Right renal cortex interstitium (tissue), 3 donors: ENCODE results near the gene LRRC40. TPM values are rescaled to one million over a fixed set of nuclear protein-coding genes. Genes with fewer than 3 reads are reported as not detected.
"Not testable (repeated sequence)": the region's sequence is repeated elsewhere in the genome, so short reads cannot be mapped to it uniquely, and the experiment has no call there.

Experiments
- DNase-seq, 3 donors: peaks; one replicate each; pipeline ENCODE4 v3.0.0-alpha.2; 2013; ENCODE audit warnings: low read depth in 3 of 3, low spot score in 2 of 3
- polyA plus RNA-seq, 3 donors: library from polyadenylated mRNA; unstranded; fragments of 120-200 nt; gene quantifications; one replicate each; pipeline ENCODE4 v1.2.1, GENCODE V29; 2013; ENCODE audit not compliant: insufficient read length in 3 of 3

LRRC40 gene
- polyA plus RNA-seq, 3 donors: 24.5 to 31.9 (median 31.7) TPM

GRCh38 chr1:70204139-70204538 lies 1.2 kb downstream of the LRRC40 start:
- DNase-seq: no peak

- no peak for DNase-seq
These were observed 3.1 kb downstream of the LRRC40 start for GRCh38 chr1:70202173-70202758.

- no peak for DNase-seq
These were observed 5.3 kb downstream of the LRRC40 start for GRCh38 chr1:70200065-70200464.

- DNase-seq: no peak
These were observed 9.0 kb downstream of the LRRC40 start for GRCh38 chr1:70196333-70196732.

GRCh38 chr1:70195342-70195741 lies 10.0 kb downstream of the LRRC40 start:
- no peak for DNase-seq

- DNase-seq: no peak
These were observed 10.8 kb downstream of the LRRC40 start for GRCh38 chr1:70194601-70195000.

- DNase-seq: not testable (repeated sequence)
These were observed 12.9 kb downstream of the LRRC40 start for GRCh38 chr1:70192446-70192845.

GRCh38 chr1:70190180-70190579 lies 15.2 kb downstream of the LRRC40 start:
- DNase-seq: no peak

GRCh38 chr1:70188522-70188921 lies 16.9 kb downstream of the LRRC40 start:
- no peak for DNase-seq

GRCh38 chr1:70185181-70185580 lies 20.2 kb downstream of the LRRC40 start:
- DNase-seq: not testable (repeated sequence)

- DNase-seq: no peak
These were observed 33.9 kb downstream of the LRRC40 start for GRCh38 chr1:70171512-70171911.

GRCh38 chr1:70169018-70169839 lies 36.1 kb downstream of the LRRC40 start:
- no peak for DNase-seq

- no peak for DNase-seq
These were observed 37.1 kb downstream of the LRRC40 start for GRCh38 chr1:70168283-70168682.

GRCh38 chr1:70164350-70164749 lies 41.0 kb downstream of the LRRC40 start:
- no peak for DNase-seq

- no peak for DNase-seq
These were observed 48.8 kb downstream of the LRRC40 start for GRCh38 chr1:70156529-70157120.

- no peak for DNase-seq
These were observed 51.6 kb downstream of the LRRC40 start for GRCh38 chr1:70153739-70154138.

GRCh38 chr1:70150444-70150843 lies 54.9 kb downstream of the LRRC40 start:
- DNase-seq: no peak

GRCh38 chr1:70146488-70146887 lies 58.9 kb downstream of the LRRC40 start:
- no peak for DNase-seq

- peak in 1 of 3 donors; percentile 13 for DNase-seq
These were observed 62.2 kb downstream of the LRRC40 start for GRCh38 chr1:70143048-70143659.

- peak in 1 of 3 donors; percentile 15 for DNase-seq
These were observed 63.3 kb downstream of the LRRC40 start for GRCh38 chr1:70142075-70142474.

GRCh38 chr1:70140894-70141293 lies 64.5 kb downstream of the LRRC40 start:
- no peak for DNase-seq
